Stimulated activated CD8-positive, alpha-beta memory T cell treated with anti-CD3 and anti-CD28 coated beads, Interleukin-4, amount 100 ng/mL, for 1 hour (primary cell): ENCODE measurements around the gene MDN1.
A peak's percentile ranks its signal among the peaks of the same experiment; 100 is the strongest.
"Not testable (repeated sequence)": the region's sequence is repeated elsewhere in the genome, so short reads cannot be mapped to it uniquely, and the experiment has no call there.

Source experiments
- DNase-seq, 2 donors: peaks; one replicate each; pipeline ENCODE4 v3.0.0-alpha.2; 2020; ENCODE audit warnings: low read depth in 2 of 2, low spot score in 1 of 2

MDN1 gene

GRCh38 chr6:89655122-89655521 lies 164.5 kb downstream of the MDN1 start:
- DNase-seq, result no peak

- no peak for DNase-seq
These were observed 169.0 kb downstream of the MDN1 start for GRCh38 chr6:89650579-89650978.

- DNase-seq, result no peak
These were observed 169.9 kb downstream of the MDN1 start for GRCh38 chr6:89649682-89650081.

DNA sequence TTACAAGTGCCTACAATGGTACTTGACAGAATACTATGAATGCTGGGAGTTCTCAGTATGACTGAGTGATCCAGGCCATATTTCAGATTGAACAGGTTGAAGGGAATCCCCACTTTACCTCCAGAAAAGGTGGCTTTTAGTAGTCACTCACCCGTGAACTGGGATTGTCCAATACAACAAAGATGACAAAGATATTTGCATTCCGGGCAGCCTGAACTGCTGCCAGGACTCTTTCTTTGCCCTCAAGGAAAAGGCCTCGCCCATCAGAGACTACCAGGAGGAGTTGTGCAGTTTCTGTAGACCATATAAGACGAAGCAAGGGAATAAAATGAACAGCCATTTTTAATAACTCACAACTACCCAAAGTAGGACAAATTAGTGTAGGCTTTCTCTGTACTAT lies 174.7 kb downstream of the MDN1 start:
- DNase-seq, result no peak

DNA sequence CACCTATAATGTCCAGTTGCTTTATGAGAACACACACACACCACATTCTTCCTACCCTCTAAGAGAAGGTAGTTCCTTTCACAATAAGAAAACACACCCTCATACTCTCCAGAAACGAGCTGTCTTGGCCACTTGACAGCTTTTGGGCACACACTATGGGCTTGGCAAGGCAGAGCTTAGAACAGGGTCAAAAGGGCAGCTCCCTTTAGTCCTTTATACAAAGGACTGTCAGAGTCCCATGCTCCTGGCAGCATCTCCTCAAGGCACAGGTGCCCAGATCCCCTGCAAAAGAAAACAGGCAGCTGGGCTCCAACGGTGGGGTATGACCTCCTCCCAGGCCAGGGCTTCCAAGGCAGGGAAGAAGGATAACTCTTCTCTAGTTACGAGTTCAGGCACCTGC lies 176.2 kb downstream of the MDN1 start:
- no peak for DNase-seq

GRCh38 chr6:89642956-89643355 lies 176.6 kb downstream of the MDN1 start:
- no peak for DNase-seq

DNA sequence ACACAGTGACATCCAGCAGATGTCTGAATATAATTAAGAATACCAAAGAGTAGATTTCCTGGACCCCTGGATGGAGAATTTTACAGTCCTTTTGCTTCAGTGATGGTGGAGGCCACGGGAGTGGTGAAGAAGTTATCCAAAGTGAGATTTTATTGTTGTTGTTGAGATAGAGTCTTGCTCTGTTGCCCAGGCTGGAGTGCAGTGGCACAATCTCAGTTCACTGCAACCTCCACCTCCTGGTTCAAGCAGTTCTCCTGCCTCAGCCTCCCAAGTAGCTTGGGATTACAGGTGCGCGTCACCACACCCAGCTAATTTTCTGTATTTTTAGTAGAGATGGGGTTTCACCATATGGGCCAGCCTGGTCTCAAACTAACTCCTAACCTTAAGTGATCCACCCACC lies 178.0 kb downstream of the MDN1 start:
- not testable (repeated sequence) for DNase-seq

DNA sequence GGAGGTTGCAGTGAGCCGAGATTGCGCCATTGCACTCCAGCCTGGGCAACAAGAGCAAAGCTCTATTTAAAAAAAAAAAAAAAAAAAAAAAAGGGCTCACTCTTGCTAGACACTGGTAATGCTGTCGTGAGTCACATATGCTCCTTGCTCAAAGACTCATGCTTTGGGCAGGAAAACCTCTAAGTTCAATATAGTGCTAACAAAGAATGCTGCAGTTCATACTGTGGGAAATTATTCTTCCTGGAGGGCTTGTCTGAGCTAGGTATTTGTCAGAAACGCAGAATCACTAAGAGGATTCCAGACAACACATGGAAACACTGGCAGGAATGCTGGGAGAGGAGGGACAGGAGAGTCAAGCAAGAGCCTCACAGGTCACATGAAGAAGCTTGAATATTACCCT lies 178.8 kb downstream of the MDN1 start:
- DNase-seq, result no peak

DNA sequence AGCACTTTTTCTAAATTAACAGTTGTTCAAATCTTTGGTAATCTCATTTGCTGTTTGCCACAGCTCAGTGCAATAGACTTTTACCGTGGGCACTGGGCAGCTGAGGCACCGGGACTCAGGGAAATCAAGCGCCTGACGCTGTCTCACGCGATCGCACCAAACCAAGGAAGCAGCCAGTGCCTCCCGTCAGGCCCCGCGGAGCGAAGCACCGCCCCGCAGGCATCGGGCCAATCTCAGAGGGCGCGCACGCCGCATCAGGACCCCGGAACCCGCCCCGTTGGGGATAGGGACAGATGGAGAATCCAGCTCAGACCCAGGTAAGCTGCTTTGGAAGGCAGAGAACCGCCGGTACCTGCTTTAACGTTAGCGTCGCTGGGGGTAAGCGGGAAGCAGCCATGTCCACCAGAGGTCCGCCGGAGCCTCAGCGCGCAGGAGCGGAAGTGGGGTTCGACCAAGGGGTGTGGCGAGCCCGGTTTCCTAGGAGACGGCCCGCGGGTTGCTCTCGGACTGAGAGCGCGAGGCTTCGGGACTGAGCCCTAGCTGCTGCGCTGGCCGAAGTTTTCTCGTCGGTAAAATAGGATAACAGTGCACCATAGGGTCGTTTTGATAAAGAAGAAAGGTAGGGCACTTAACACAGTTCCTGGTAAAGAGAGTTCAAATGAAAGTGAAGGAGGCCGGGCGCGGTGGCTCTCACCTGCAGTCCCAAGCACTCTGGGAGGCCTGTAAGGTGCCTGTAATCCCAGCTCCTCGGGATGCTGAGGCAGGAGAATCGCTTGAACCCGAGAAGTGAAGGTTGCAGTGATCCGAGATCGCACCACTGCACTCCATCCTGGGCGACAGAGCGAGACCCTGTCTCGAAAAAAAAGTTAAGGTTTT lies 181.0 kb downstream of the MDN1 start, which contains the start of gene LYRM2:
Gene LYRM2 (minus strand): TSS at position 428 of the 876 bp plus-strand sequence. CDS start 31 bp downstream, at position 397.
- DNase-seq, result peak; percentile 77 to 82

GRCh38 chr6:89637960-89638319 lies 181.7 kb downstream of the MDN1 start:
- DNase-seq, result no peak

DNA sequence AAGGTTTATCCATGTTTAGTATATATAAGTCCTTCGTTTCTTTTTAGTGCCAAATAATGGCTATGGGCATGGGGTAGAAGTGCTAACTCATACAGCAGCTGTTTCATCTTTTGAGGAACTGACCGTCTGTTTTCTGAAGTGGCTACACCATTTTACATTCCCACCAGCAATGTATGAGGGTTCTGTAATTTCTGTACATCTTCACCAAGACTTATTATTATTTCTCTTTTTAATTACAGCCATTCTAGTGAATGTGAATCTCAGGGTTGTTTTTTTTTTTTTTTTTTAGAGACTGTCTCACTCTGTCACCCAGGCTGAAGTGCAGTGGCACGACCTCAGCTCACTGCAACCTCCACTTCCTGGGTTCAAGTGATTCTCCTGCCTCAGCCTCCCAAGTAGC lies 183.2 kb downstream of the MDN1 start:
- not testable (repeated sequence) for DNase-seq

GRCh38 chr6:89630488-89630887 lies 189.1 kb downstream of the MDN1 start:
- DNase-seq, result no peak

- no peak for DNase-seq
These were observed 195.8 kb downstream of the MDN1 start for GRCh38 chr6:89623749-89624148.

- DNase-seq, result no peak
These were observed 200.0 kb downstream of the MDN1 start for GRCh38 chr6:89619567-89619966.

GRCh38 chr6:89618026-89618425 lies 201.6 kb downstream of the MDN1 start:
- DNase-seq, result no peak

DNA sequence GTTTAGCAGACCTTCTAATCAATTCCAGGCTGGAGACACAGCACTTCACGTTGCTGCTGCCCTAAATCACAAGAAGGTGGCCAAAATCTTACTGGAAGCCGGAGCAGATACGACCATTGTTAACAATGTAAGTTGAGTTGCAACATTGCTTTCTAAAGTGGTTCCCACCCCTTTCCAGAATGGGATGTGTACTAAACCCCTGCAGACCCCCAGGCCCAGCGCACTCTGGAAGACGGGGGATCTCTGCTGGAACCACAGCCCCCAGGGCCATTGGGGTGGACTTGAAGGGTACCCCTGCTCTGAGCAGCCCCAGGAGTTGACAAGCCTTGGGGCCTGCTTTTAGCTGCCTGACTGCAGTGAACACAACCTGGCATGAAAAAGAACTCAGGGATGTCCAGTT lies 203.1 kb downstream of the MDN1 start:
- DNase-seq, result no peak

- no peak for DNase-seq
These were observed 203.7 kb downstream of the MDN1 start for GRCh38 chr6:89615882-89616281.

DNA sequence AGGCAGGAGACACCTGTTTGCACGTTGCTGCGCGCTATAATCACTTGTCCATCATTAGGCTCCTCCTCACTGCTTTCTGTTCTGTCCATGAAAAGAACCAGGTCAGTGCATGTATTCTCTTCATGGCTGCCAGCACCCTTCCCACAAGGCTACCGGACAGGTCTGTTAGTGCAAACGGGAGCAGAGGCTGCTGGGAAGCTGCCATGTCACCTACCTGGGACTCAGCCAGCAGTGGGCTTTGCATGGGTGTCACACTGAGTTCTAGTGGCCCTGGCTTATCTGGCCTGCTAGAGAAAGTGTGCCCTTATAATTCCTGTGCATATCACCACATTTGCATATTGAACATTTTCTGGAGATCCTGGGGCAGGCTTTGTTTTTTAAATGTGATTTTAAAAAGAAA lies 205.8 kb downstream of the MDN1 start:
- no peak for DNase-seq

GRCh38 chr6:89612121-89612520 lies 207.5 kb downstream of the MDN1 start:
- no peak for DNase-seq

DNA sequence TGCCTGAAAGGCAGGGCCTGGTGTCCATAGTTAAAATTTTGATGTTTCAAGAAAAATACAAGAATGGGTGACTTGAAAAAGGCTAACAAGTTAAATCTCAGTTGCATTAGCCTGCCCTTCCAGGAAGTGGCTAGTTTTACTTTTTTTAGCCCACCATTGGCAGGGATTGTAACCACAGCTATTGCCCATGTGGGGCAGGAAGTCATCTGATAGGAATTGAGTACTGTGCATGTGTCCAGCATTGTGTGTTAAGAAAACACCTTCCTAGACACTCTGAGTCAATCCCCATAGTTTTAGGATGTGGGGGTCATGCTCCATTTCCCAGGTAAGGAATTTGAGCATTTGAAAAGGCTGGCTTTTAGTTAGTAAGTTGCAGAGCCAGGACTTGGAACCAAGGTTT lies 207.9 kb downstream of the MDN1 start:
- no peak for DNase-seq

DNA sequence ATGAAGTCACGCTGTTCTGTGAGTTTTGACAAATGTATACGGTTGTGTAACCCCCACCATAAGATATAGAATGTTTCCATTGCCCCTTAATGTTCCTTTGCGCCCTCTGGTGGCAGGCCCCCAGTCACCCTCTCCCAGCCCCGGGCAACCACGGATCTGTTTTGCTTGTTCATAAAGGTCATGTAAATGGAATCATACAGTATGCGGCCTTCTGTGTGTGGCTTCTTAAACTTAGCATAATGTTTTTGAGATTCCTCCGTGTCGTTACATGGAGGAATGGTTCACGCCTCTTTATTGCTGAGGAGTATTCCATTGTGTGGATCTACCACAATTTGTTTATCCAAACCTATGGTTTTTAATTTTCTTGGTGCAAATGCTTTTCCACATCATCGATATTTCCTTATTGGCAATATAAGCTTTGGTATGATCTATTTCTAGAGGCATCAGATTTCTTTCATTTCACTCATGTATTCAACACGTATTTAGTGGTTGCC lies 209.4 kb downstream of the MDN1 start:
- DNase-seq, result peak; percentile 60 to 63

- no peak for DNase-seq
These were observed 213.7 kb downstream of the MDN1 start for GRCh38 chr6:89605861-89606260.

DNA sequence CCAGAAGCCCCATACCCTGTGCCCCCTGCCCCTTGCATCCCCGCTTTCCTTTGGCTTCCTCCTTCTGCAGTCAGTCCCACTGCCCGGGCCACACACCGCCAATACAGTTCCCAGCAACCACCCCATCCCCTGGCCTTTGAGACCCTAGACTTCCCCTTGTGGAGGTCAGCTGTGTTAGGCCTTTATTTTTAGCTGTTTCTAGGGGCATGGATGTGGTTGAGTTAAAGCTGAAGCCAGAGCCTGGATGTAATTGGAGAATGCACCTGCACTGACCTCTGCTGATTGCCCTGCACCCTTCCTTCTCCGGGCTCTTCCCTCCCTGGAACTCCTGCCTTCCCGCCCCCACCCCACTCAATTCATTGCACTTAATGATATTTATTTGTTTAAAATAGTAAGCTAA lies 214.9 kb downstream of the MDN1 start:
- no peak for DNase-seq
